Measurements from ENCODE around the gene C15orf61.

DNA sequence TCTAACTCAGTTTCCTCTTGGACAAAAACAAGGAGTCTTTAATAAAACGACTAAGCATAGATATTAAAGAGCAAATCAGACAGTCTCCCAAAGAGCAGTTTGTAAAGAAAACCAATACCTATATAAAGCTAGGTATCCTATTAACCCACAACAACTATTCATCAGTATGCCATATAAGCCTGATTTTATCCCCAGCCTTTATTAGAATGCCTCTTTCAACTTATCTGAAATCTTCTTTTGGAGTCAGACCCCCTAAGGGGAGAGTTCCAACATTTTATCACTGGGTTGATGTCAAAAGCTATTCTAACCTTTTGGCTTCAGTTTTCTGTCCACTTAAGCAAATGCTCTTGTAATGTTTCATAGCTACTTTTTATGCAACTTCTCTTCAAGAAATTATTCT, 39.4 kb downstream of the C15orf61 start:
- TF ChIP-seq, protein P1, sequence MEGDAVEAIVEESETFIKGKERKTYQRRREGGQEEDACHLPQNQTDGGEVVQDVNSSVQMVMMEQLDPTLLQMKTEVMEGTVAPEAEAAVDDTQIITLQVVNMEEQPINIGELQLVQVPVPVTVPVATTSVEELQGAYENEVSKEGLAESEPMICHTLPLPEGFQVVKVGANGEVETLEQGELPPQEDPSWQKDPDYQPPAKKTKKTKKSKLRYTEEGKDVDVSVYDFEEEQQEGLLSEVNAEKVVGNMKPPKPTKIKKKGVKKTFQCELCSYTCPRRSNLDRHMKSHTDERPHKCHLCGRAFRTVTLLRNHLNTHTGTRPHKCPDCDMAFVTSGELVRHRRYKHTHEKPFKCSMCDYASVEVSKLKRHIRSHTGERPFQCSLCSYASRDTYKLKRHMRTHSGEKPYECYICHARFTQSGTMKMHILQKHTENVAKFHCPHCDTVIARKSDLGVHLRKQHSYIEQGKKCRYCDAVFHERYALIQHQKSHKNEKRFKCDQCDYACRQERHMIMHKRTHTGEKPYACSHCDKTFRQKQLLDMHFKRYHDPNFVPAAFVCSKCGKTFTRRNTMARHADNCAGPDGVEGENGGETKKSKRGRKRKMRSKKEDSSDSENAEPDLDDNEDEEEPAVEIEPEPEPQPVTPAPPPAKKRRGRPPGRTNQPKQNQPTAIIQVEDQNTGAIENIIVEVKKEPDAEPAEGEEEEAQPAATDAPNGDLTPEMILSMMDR (IDR thresholded peaks at IDR 0.05) = no peak
- TF ChIP-seq EP300 (IDR thresholded peaks at IDR 0.05) (no peak), POLR2A (IDR thresholded peaks at IDR 0.05) (no peak)

Data from tibial nerve (tissue), 4 donors.